WTC11 (cell line): ENCODE data around the gene CTDSPL. TPM values are rescaled to one million over a fixed set of nuclear protein-coding genes. Genes with fewer than 3 reads are reported as not detected.

Experiments used
- ATAC-seq: fragments of 200-7000 bp; cut with Tn5 transposase; 2 replicates; pipeline ENCODE4 v1.10.0; 2021; ENCODE audit warnings: mild to moderate bottlenecking, moderate library complexity
- CTCF ChIA-PET: fragments of 300-600 bp; sonication (Branson Sonifier 250); formaldehyde crosslinking; loops from one replicate; lab custom pipeline; 2021; ENCODE audit warnings: antibody characterized with exemption; lab: Charles Lee
- POLR2A ChIA-PET: fragments of 350-600 bp; sonication (Branson Sonifier 250); formaldehyde crosslinking; loops from one replicate; lab custom pipeline; 2021; ENCODE audit warnings: antibody characterized with exemption; lab: Charles Lee
- DNase-seq: peaks from one replicate; pipeline ENCODE4 v3.0.0; 2021; ENCODE audit warnings: low spot score
- H3K27ac Mint-ChIP-seq: 2 replicates; pipeline ENCODE4 v1.8.0; 2021; ENCODE audit warnings: mixed read lengths
- H3K27me3 Mint-ChIP-seq: 2 replicates; pipeline ENCODE4 v1.8.0; 2021; ENCODE audit warnings: low read depth, mild to moderate bottlenecking, moderate library complexity, mixed read lengths
- H3K36me3 Mint-ChIP-seq: 2 replicates; pipeline ENCODE4 v1.8.0; 2021; ENCODE audit warnings: mixed read lengths
- H3K4me1 Mint-ChIP-seq: 2 replicates; pipeline ENCODE4 v1.8.0; 2022; ENCODE audit warnings: mixed read lengths
- H3K4me3 Mint-ChIP-seq: 2 replicates; pipeline ENCODE4 v1.8.0; 2021; ENCODE audit warnings: mild to moderate bottlenecking, moderate library complexity, mixed read lengths
- H3K9me3 Mint-ChIP-seq: 2 replicates; pipeline ENCODE4 v1.8.0; 2021; ENCODE audit warnings: mixed read lengths
- E2F4 ChIP-seq: sonication (generic); formaldehyde crosslinking; IDR thresholded peaks from 2 replicates; pipeline ENCODE4 v1.8.1; 2022; ENCODE audit warnings: low read depth, mild to moderate bottlenecking, moderate library complexity, missing genetic modification reagents, borderline replicate concordance
- FOXK1 ChIP-seq: sonication (generic); formaldehyde crosslinking; IDR thresholded peaks from 2 replicates; pipeline ENCODE4 v1.8.0; 2022; ENCODE audit warnings: mild to moderate bottlenecking, moderate library complexity, missing genetic modification reagents
- GABPB1 ChIP-seq: sonication (generic); formaldehyde crosslinking; IDR thresholded peaks from 2 replicates; pipeline ENCODE4 v1.8.1; 2023; ENCODE audit warnings: mild to moderate bottlenecking, missing genetic modification reagents
- IRF2 ChIP-seq: sonication (generic); formaldehyde crosslinking; IDR thresholded peaks from 2 replicates; pipeline ENCODE4 v1.8.0; 2022; ENCODE audit warnings: low read depth, missing genetic modification reagents, borderline replicate concordance
- KAT7 ChIP-seq: sonication (generic); formaldehyde crosslinking; IDR thresholded peaks from 2 replicates; pipeline ENCODE4 v1.8.1; 2023; ENCODE audit warnings: missing genetic modification reagents, mild to moderate bottlenecking, borderline replicate concordance
- NR3C1 ChIP-seq: sonication (generic); formaldehyde crosslinking; conservative IDR thresholded peaks from 2 replicates; pipeline ENCODE4 v1.8.1; 2023; ENCODE audit warnings: low read depth, mild to moderate bottlenecking, missing genetic modification reagents
- PREB ChIP-seq: sonication (generic); formaldehyde crosslinking; IDR thresholded peaks from 2 replicates; pipeline ENCODE4 v1.8.1; 2022; ENCODE audit warnings: mild to moderate bottlenecking, missing genetic modification reagents, moderate library complexity, borderline replicate concordance
- SMAD3 ChIP-seq: sonication (generic); formaldehyde crosslinking; IDR thresholded peaks from 2 replicates; pipeline ENCODE4 v1.8.0; 2022; ENCODE audit warnings: missing genetic modification reagents, mild to moderate bottlenecking, borderline replicate concordance
- ZNF416 ChIP-seq: fragments of 250-450 bp; sonication (Bioruptor Pico); IDR thresholded peaks from 2 replicates; pipeline ENCODE4 v1.9.0; 2021; ENCODE audit warnings: mild to moderate bottlenecking, inconsistent platforms
- ZNF423 ChIP-seq: fragments of 250-450 bp; sonication (Bioruptor Pico); IDR thresholded peaks from 2 replicates; pipeline ENCODE4 v2.1.2; 2022; ENCODE audit warnings: mild to moderate bottlenecking, moderate library complexity
- total RNA-seq: library from RNA; stranded (reverse); gene quantifications from 3 replicates; pipeline ENCODE4 v1.2.3, GENCODE V29; 2021
- TF ChIP-seq, protein P1 (sequence below): sonication (generic); formaldehyde crosslinking; conservative IDR thresholded peaks from 2 replicates; pipeline ENCODE4 v1.8.1; 2023; ENCODE audit warnings: mild to moderate bottlenecking, low read depth, missing genetic modification reagents, moderate library complexity
- TF ChIP-seq, protein P2 (sequence below): sonication (generic); formaldehyde crosslinking; IDR thresholded peaks from 2 replicates; pipeline ENCODE4 v1.8.0; 2022; ENCODE audit warnings: mild to moderate bottlenecking, missing genetic modification reagents

The CTDSPL gene
- total RNA-seq, 1 experiment from 2014 or later = 41.2 TPM

DNA sequence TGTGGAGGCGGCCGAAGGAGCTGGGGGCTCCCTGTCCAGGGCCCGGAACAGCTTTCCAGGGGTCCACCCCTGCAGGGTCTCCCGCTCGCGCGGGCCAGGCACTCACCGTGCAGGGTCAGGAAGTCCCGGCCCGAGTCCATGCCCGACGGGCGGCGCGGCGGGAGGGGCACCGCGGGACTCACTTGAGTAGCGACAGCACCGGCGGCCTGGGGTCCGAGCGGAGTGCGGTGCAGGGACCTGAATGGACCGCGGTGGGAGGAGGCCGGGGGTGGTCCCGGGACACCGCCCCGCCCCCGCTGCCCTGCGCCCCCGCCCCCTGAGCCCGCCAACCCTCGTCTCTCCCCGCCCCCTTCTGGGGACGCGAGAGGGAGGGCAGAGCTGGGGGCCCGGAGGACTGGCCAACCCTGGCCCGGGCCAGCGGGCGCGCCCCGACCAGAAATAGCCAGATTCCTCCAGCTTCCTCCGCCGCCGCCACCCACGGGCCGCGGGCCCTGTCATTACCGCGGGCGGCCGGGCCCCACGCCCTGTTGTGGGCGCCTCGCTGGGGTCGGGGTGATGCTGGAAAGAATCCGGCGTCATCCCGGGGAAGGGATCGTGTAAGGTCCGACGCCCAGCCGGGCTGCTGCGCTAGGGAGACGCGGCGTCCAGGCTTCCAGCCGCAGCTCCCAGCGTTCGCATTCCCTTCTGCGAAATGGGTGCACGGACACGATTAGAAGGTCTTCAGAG, 167.9 kb downstream of the CTDSPL start, which contains the start of gene PLCD1 (continued):
- TF ChIP-seq KAT7 (CRISPR knock-in tag) (no peak), FOXK1 (CRISPR knock-in tag) (no peak), SMAD3 (CRISPR knock-in tag) (no peak), PREB (CRISPR knock-in tag) (no peak), IRF2 (CRISPR knock-in tag) (no peak), E2F4 (no peak), ZNF423 (peak; percentile 38; the same call in 1 of the 2 replicates), NR3C1 (CRISPR knock-in tag) (no peak), ZNF416 (CRISPR knock-in tag) (no peak), GABPB1 (CRISPR knock-in tag) (no peak)
- TF ChIP-seq, protein P1, sequence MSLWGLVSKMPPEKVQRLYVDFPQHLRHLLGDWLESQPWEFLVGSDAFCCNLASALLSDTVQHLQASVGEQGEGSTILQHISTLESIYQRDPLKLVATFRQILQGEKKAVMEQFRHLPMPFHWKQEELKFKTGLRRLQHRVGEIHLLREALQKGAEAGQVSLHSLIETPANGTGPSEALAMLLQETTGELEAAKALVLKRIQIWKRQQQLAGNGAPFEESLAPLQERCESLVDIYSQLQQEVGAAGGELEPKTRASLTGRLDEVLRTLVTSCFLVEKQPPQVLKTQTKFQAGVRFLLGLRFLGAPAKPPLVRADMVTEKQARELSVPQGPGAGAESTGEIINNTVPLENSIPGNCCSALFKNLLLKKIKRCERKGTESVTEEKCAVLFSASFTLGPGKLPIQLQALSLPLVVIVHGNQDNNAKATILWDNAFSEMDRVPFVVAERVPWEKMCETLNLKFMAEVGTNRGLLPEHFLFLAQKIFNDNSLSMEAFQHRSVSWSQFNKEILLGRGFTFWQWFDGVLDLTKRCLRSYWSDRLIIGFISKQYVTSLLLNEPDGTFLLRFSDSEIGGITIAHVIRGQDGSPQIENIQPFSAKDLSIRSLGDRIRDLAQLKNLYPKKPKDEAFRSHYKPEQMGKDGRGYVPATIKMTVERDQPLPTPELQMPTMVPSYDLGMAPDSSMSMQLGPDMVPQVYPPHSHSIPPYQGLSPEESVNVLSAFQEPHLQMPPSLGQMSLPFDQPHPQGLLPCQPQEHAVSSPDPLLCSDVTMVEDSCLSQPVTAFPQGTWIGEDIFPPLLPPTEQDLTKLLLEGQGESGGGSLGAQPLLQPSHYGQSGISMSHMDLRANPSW (CRISPR knock-in tag) = no peak

GRCh38 chr3:38030126-38031021, 168.7 kb downstream of the CTDSPL start:
- DNase-seq = no peak
- no peak for ATAC-seq
- POLR2A ChIA-PET = interaction anchor here (1.5 kb wide), 1 partner anchor 107 kb away, joined by 4 read pairs; the partner anchor contains the start of gene ACAA1
- CTCF ChIA-PET = interaction anchor here (0.6 to 3.6 kb wide), 11 partner anchors 9 to 1542 kb away, joined by 3 to 32 read pairs (median 6); partner anchors contain the start of genes ACAA1 and DLEC1
- Mint-ChIP-seq H3K9me3 (no peaks in the 10 kb centered on the region), H3K36me3 (no peaks in the 10 kb centered on the region), H3K4me3 (peak overlapping the region; percentile 63), H3K4me1 (peaks cover 11% of the 10 kb centered on the region), H3K27me3 (peaks cover 72% of the 10 kb centered on the region), H3K27ac (no peak overlapping the region)
- TF ChIP-seq, protein P2, sequence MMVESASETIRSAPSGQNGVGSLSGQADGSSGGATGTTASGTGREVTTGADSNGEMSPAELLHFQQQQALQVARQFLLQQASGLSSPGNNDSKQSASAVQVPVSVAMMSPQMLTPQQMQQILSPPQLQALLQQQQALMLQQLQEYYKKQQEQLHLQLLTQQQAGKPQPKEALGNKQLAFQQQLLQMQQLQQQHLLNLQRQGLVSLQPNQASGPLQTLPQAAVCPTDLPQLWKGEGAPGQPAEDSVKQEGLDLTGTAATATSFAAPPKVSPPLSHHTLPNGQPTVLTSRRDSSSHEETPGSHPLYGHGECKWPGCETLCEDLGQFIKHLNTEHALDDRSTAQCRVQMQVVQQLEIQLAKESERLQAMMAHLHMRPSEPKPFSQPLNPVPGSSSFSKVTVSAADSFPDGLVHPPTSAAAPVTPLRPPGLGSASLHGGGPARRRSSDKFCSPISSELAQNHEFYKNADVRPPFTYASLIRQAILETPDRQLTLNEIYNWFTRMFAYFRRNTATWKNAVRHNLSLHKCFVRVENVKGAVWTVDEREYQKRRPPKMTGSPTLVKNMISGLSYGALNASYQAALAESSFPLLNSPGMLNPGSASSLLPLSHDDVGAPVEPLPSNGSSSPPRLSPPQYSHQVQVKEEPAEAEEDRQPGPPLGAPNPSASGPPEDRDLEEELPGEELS = no peak
